Transverse colon (tissue), 4 donors: Measurements from ENCODE around the gene CKAP5.

Source experiments
- EP300 ChIP-seq: sonication (generic); formaldehyde crosslinking; IDR thresholded peaks from one replicate; pipeline ENCODE4 v1.6.1; 2017; ENCODE audit warnings: antibody characterized with exemption, low read depth
- POLR2AphosphoS5 ChIP-seq, 3 donors: sonication (generic); formaldehyde crosslinking; IDR thresholded peaks; one replicate each; pipeline ENCODE4 v1.6.1; 2016; ENCODE audit warnings: antibody characterized with exemption in 3 of 3
- TF ChIP-seq, protein P1 (sequence below), 5 experiments: fragments of 200-600 bp in 3 of 5; fragments of 450-650 bp in 2 of 5; sonication (generic) in 3 of 5; IDR thresholded peaks; 1 replicate in 2 of 5; 2 replicates in 3 of 5; pipeline ENCODE4 v1.5.1; 2016 to 2017; ENCODE audit warnings: antibody characterized with exemption in 5 of 5, inconsistent platforms in 3 of 5, mild to moderate bottlenecking in 2 of 5, moderate library complexity in 1 of 5

DNA sequence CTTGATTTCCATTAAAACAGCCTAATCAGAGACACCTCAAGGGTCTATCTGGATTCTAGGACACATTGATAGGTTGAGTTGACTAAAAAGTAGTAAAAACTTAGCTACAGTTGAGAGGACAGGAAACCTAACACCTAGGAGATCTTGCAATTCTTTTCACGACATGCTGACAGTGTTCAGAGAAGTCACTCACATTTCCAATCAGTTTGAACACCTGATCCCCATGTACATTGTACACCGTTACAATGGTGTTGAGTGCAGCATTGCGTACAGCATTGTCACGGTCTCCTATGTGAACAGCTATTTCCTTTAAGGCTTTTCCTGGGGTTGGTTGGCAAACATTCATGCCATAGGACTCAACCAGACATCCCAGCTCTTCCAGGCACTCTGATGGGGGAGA is 84.3 kb downstream of the CKAP5 start:
- TF ChIP-seq, protein P1, sequence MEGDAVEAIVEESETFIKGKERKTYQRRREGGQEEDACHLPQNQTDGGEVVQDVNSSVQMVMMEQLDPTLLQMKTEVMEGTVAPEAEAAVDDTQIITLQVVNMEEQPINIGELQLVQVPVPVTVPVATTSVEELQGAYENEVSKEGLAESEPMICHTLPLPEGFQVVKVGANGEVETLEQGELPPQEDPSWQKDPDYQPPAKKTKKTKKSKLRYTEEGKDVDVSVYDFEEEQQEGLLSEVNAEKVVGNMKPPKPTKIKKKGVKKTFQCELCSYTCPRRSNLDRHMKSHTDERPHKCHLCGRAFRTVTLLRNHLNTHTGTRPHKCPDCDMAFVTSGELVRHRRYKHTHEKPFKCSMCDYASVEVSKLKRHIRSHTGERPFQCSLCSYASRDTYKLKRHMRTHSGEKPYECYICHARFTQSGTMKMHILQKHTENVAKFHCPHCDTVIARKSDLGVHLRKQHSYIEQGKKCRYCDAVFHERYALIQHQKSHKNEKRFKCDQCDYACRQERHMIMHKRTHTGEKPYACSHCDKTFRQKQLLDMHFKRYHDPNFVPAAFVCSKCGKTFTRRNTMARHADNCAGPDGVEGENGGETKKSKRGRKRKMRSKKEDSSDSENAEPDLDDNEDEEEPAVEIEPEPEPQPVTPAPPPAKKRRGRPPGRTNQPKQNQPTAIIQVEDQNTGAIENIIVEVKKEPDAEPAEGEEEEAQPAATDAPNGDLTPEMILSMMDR (IDR thresholded peaks at IDR 0.05): no peak
- TF ChIP-seq POLR2AphosphoS5 (IDR thresholded peaks at IDR 0.05): no peak
- TF ChIP-seq EP300: no peak
